A549 (cell line): ENCODE measurements around the gene PIGZ.

Experiments used
- BHLHE40 ChIP-seq: IDR thresholded peaks from 2 replicates; pipeline ENCODE4 v1.6.1; 2012; ENCODE audit warnings: low read depth, low read length, inconsistent platforms
- ESRRA ChIP-seq: fragments of 150-350 bp; IDR thresholded peaks from 2 replicates; pipeline ENCODE4 v1.6.1; 2014; ENCODE audit warnings: mild to moderate bottlenecking, low read length, borderline replicate concordance
- MYC ChIP-seq: IDR thresholded peaks from 2 replicates; pipeline ENCODE4 v1.6.1; 2012; ENCODE audit warnings: mild to moderate bottlenecking, inconsistent platforms, low read length, improper control_type of control experiment, borderline replicate concordance
- POLR2A ChIP-seq: IDR thresholded peaks from 2 replicates; pipeline ENCODE4 v1.6.1; 2012; ENCODE audit warnings: mild to moderate bottlenecking, low read length
- RAD21 ChIP-seq, 2 experiments: fragments of >200 bp in 1 of 2; sonication (Bioruptor Twin) in 1 of 2; formaldehyde crosslinking in 1 of 2; IDR thresholded peaks in 1 of 2; conservative IDR thresholded peaks in 1 of 2; 2 replicates in 1 of 2; 3 replicates in 1 of 2; pipeline ENCODE4 v1.6.1; 2012 to 2018; ENCODE audit warnings: inconsistent platforms in 1 of 2
- RFX5 ChIP-seq: fragments of 450-650 bp; IDR thresholded peaks from 2 replicates; pipeline ENCODE4 v1.7.1; 2014; ENCODE audit warnings: antibody characterized with exemption, mild to moderate bottlenecking, moderate library complexity
- SMC3 ChIP-seq: fragments of >200 bp; sonication (Bioruptor Twin); formaldehyde crosslinking; IDR thresholded peaks from 3 replicates; pipeline ENCODE4 v1.6.1; 2018; ENCODE audit warnings: inconsistent platforms
- SREBF2 ChIP-seq: fragments of 450-650 bp; IDR thresholded peaks from 2 replicates; pipeline ENCODE4 v1.6.1; 2014; ENCODE audit warnings: mild to moderate bottlenecking, moderate library complexity
- ZNF302 ChIP-seq: fragments of 250-450 bp; sonication (Bioruptor Pico); IDR thresholded peaks from 2 replicates; pipeline ENCODE4 v1.9.0; 2021; ENCODE audit warnings: inconsistent platforms, mild to moderate bottlenecking, moderate library complexity
- TF ChIP-seq, protein P1 (sequence below): fragments of >200 bp; sonication (Bioruptor Twin); formaldehyde crosslinking; IDR thresholded peaks from 3 replicates; pipeline ENCODE4 v1.5.1; 2016
- TF ChIP-seq, protein P2 (sequence below): fragments of 200-600 bp; sonication (generic); IDR thresholded peaks from 2 replicates; pipeline ENCODE4 v1.6.1; 2016; ENCODE audit warnings: antibody characterized with exemption, mild to moderate bottlenecking, moderate library complexity

DNA sequence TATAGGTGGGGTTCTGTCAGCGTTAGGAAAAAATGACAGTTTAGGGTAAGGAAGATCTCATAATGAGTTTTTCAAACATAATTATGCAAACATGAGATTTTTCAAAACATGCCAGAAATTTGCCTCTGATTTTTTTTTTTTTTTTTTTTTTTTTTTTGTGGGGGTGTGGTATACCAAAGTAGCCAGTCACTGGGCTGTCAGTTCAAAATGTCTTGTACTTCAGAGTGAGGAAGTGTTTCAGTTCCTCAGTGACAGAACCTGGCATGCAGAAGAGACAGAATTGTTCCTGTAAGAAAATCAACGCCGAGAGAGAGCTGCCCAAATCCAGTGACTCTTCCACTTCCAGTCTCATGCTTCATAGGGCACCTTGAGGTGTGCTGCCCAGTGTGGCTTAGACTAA is 36.0 kb downstream of the PIGZ start:
- TF ChIP-seq, protein P1, sequence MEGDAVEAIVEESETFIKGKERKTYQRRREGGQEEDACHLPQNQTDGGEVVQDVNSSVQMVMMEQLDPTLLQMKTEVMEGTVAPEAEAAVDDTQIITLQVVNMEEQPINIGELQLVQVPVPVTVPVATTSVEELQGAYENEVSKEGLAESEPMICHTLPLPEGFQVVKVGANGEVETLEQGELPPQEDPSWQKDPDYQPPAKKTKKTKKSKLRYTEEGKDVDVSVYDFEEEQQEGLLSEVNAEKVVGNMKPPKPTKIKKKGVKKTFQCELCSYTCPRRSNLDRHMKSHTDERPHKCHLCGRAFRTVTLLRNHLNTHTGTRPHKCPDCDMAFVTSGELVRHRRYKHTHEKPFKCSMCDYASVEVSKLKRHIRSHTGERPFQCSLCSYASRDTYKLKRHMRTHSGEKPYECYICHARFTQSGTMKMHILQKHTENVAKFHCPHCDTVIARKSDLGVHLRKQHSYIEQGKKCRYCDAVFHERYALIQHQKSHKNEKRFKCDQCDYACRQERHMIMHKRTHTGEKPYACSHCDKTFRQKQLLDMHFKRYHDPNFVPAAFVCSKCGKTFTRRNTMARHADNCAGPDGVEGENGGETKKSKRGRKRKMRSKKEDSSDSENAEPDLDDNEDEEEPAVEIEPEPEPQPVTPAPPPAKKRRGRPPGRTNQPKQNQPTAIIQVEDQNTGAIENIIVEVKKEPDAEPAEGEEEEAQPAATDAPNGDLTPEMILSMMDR, result no peak
- TF ChIP-seq, protein P2, sequence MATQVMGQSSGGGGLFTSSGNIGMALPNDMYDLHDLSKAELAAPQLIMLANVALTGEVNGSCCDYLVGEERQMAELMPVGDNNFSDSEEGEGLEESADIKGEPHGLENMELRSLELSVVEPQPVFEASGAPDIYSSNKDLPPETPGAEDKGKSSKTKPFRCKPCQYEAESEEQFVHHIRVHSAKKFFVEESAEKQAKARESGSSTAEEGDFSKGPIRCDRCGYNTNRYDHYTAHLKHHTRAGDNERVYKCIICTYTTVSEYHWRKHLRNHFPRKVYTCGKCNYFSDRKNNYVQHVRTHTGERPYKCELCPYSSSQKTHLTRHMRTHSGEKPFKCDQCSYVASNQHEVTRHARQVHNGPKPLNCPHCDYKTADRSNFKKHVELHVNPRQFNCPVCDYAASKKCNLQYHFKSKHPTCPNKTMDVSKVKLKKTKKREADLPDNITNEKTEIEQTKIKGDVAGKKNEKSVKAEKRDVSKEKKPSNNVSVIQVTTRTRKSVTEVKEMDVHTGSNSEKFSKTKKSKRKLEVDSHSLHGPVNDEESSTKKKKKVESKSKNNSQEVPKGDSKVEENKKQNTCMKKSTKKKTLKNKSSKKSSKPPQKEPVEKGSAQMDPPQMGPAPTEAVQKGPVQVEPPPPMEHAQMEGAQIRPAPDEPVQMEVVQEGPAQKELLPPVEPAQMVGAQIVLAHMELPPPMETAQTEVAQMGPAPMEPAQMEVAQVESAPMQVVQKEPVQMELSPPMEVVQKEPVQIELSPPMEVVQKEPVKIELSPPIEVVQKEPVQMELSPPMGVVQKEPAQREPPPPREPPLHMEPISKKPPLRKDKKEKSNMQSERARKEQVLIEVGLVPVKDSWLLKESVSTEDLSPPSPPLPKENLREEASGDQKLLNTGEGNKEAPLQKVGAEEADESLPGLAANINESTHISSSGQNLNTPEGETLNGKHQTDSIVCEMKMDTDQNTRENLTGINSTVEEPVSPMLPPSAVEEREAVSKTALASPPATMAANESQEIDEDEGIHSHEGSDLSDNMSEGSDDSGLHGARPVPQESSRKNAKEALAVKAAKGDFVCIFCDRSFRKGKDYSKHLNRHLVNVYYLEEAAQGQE, result no peak
- TF ChIP-seq BHLHE40, result no peak
- TF ChIP-seq POLR2A, result no peak
- no peak for TF ChIP-seq RAD21 (conservative IDR thresholded peaks at IDR 0.05 in 1 of 2, IDR thresholded peaks at IDR 0.05 in 1 of 2)
- TF ChIP-seq ZNF302, result no peak
- no peak for TF ChIP-seq RFX5
- TF ChIP-seq SMC3, result no peak
- TF ChIP-seq MYC, result no peak
- TF ChIP-seq SREBF2, result no peak
- no peak for TF ChIP-seq ESRRA
